IMR-90 (cell line): ENCODE results near the gene SIRPB1. TPM values are rescaled to one million over a fixed set of nuclear protein-coding genes. Genes with fewer than 3 reads are reported as not detected.

Experiments used
- ATAC-seq: fragments of 200-7000 bp; cut with Tn5 transposase; 2 replicates; pipeline ENCODE4 v1.9.1; 2020; ENCODE audit warnings: low read depth, mild to moderate bottlenecking, moderate library complexity
- BruUV-seq: library from RNA; stranded (reverse); fragments of 400-500 nt; replicated peaks from 2 replicates; lab custom pipeline; 2021; lab: Mats Ljungman, UMichigan
- CTCF ChIA-PET: fragments of 300-600 bp; formaldehyde crosslinking; extraction: SDS; loops from one replicate; lab custom pipeline; 2021; ENCODE audit warnings: antibody characterized with exemption; lab: Yijun Ruan, JAX
- POLR2A ChIA-PET: fragments of 300-600 bp; sonication (Branson Sonifier 250); formaldehyde crosslinking; loops from one replicate; lab custom pipeline; 2022; ENCODE audit warnings: antibody characterized with exemption; ENCODE audit not compliant: unreplicated experiment; lab: Charles Lee
- DNase-seq: peaks from one replicate; pipeline ENCODE4 v3.0.0; 2013
- H2AFZ ChIP-seq: replicated peaks from 2 replicates; pipeline ENCODE3; 2013; ENCODE audit warnings: low read length, mild to moderate bottlenecking; ENCODE audit not compliant: poor library complexity
- H2AK5ac ChIP-seq: 2 replicates; pipeline ENCODE4 v1.6.1; 2013; ENCODE audit warnings: low read depth, low read length, inconsistent platforms
- H2AK9ac ChIP-seq: replicated peaks from 2 replicates; pipeline ENCODE3; 2013; ENCODE audit warnings: mild to moderate bottlenecking, low read depth, low read length, moderate library complexity; ENCODE audit not compliant: poor library complexity
- H2BK120ac ChIP-seq: 2 replicates; pipeline ENCODE4 v1.6.1; 2013; ENCODE audit warnings: low read depth, low read length, inconsistent platforms
- H2BK15ac ChIP-seq: 3 replicates; pipeline ENCODE4 v1.6.1; 2013; ENCODE audit warnings: low read depth, low read length, inconsistent platforms
- H2BK20ac ChIP-seq: 2 replicates; pipeline ENCODE4 v1.6.1; 2013; ENCODE audit warnings: low read depth, mild to moderate bottlenecking, inconsistent platforms, low read length, moderate library complexity
- H2BK5ac ChIP-seq: 2 replicates; pipeline ENCODE4 v1.6.1; 2013; ENCODE audit warnings: mild to moderate bottlenecking, low read depth, low read length, inconsistent platforms; ENCODE audit not compliant: poor library complexity, severe bottlenecking
- H3K14ac ChIP-seq: replicated peaks from 2 replicates; pipeline ENCODE4 v1.6.1; 2013; ENCODE audit warnings: low read depth, low read length, inconsistent platforms
- H3K18ac ChIP-seq: 2 replicates; pipeline ENCODE4 v1.6.1; 2013; ENCODE audit warnings: low read depth, low read length, control low read depth
- H3K23ac ChIP-seq: 2 replicates; pipeline ENCODE4 v1.6.1; 2013; ENCODE audit warnings: low read depth, low read length, inconsistent platforms
- H3K27ac ChIP-seq: 2 replicates; pipeline ENCODE4 v1.5.1; 2013; ENCODE audit warnings: mild to moderate bottlenecking, control low read depth, low read length; ENCODE audit not compliant: insufficient read depth
- H3K27me3 ChIP-seq: 2 replicates; pipeline ENCODE4 v1.6.1; 2013; ENCODE audit warnings: low read length; ENCODE audit not compliant: control insufficient read depth, insufficient read depth
- H3K36me3 ChIP-seq: 2 replicates; pipeline ENCODE4 v1.6.1; 2013; ENCODE audit warnings: low read length, mixed read lengths; ENCODE audit not compliant: control insufficient read depth, insufficient read depth
- H3K4ac ChIP-seq: 2 replicates; pipeline ENCODE4 v1.6.1; 2013; ENCODE audit warnings: low read depth, low read length, inconsistent platforms
- H3K4me1 ChIP-seq: 2 replicates; pipeline ENCODE4 v1.6.1; 2013; ENCODE audit warnings: low read length, mixed read lengths; ENCODE audit not compliant: control insufficient read depth, insufficient read depth
- H3K4me2 ChIP-seq: 2 replicates; pipeline ENCODE4 v1.6.1; 2013; ENCODE audit warnings: low read depth, mild to moderate bottlenecking, control low read depth, low read length, moderate library complexity
- H3K4me3 ChIP-seq: 2 replicates; pipeline ENCODE4 v1.5.1; 2013; ENCODE audit warnings: low read depth, mild to moderate bottlenecking, control low read depth, low read length, moderate library complexity; ENCODE audit not compliant: insufficient read depth
- H3K56ac ChIP-seq: 2 replicates; pipeline ENCODE4 v1.6.1; 2013; ENCODE audit warnings: low read length, inconsistent platforms; ENCODE audit not compliant: insufficient read depth; ENCODE audit errors: extremely low read depth
- H3K79me1 ChIP-seq, 2 experiments: 2 replicates each; pipeline ENCODE4 v1.6.1; 2013; ENCODE audit warnings: low read length in 2 of 2, inconsistent platforms in 1 of 2, low read depth in 1 of 2
- H3K9ac ChIP-seq: 2 replicates; pipeline ENCODE4 v1.6.1; 2013; ENCODE audit warnings: low read depth, low read length, control low read depth
- H3K9me1 ChIP-seq: 2 replicates; pipeline ENCODE4 v1.6.1; 2013; ENCODE audit warnings: low read length, inconsistent platforms; ENCODE audit not compliant: insufficient read depth
- H3K9me3 ChIP-seq: 2 replicates; pipeline ENCODE4 v1.6.1; 2013; ENCODE audit warnings: low read length; ENCODE audit not compliant: control insufficient read depth, insufficient read depth
- H4K20me1 ChIP-seq: 2 replicates; pipeline ENCODE4 v1.6.1; 2013; ENCODE audit warnings: low read length, inconsistent platforms; ENCODE audit not compliant: insufficient read depth
- H4K5ac ChIP-seq: 2 replicates; pipeline ENCODE4 v1.6.1; 2013; ENCODE audit warnings: mild to moderate bottlenecking, low read depth, low read length, control low read depth
- H4K8ac ChIP-seq, 2 experiments: 2 replicates each; pipeline ENCODE4 v1.6.1; 2013; ENCODE audit warnings: low read depth in 2 of 2, low read length in 2 of 2, control low read depth in 1 of 2, inconsistent platforms in 1 of 2
- H4K91ac ChIP-seq: 2 replicates; pipeline ENCODE4 v1.6.1; 2013; ENCODE audit warnings: low read depth, low read length, inconsistent platforms; ENCODE audit not compliant: insufficient read depth
- BHLHE40 ChIP-seq: fragments of 150-350 bp; IDR thresholded peaks from 2 replicates; pipeline ENCODE4 v1.6.1; 2016; ENCODE audit warnings: mild to moderate bottlenecking, low read depth, low read length
- CEBPB ChIP-seq: IDR thresholded peaks from 2 replicates; pipeline ENCODE4 v1.6.1; 2012; ENCODE audit warnings: low read depth, low read length, improper control_type of control experiment
- CHD1 ChIP-seq: IDR thresholded peaks from 2 replicates; pipeline ENCODE4 v1.6.1; 2012; ENCODE audit warnings: low read depth, low read length, improper control_type of control experiment
- MAFK ChIP-seq: IDR thresholded peaks from 2 replicates; pipeline ENCODE4 v1.6.1; 2012; ENCODE audit warnings: low read depth, low read length, improper control_type of control experiment
- MAZ ChIP-seq: IDR thresholded peaks from 2 replicates; pipeline ENCODE4 v1.6.1; 2012; ENCODE audit warnings: low read depth, mild to moderate bottlenecking, low read length, improper control_type of control experiment, moderate library complexity, borderline replicate concordance
- MXI1 ChIP-seq: IDR thresholded peaks from 2 replicates; pipeline ENCODE4 v1.6.1; 2012; ENCODE audit warnings: low read depth, mild to moderate bottlenecking, low read length, moderate library complexity, borderline replicate concordance
- NFE2L2 ChIP-seq: fragments of 150-350 bp; IDR thresholded peaks from 2 replicates; pipeline ENCODE4 v1.6.1; 2016; ENCODE audit warnings: low read depth, mild to moderate bottlenecking, low read length
- POLR2A ChIP-seq: IDR thresholded peaks from 2 replicates; pipeline ENCODE4 v1.6.1; 2012; ENCODE audit warnings: mild to moderate bottlenecking, low read depth, low read length
- RFX5 ChIP-seq: IDR thresholded peaks from 2 replicates; pipeline ENCODE4 v1.8.0; 2012; ENCODE audit warnings: low read depth, mild to moderate bottlenecking, low read length, moderate library complexity
- SMC3 ChIP-seq: fragments of 150-350 bp; IDR thresholded peaks from 2 replicates; pipeline ENCODE4 v1.6.1; 2016; ENCODE audit warnings: low read depth, mild to moderate bottlenecking, antibody characterized with exemption, low read length, moderate library complexity
- WGBS, 2 experiments: methylation state at CpG; one replicate each; pipeline versions ENCODE4 v1.1.5 to v1.1.7; 2013; ENCODE audit warnings: missing lambda C conversion rate in 2 of 2; ENCODE audit not compliant: insufficient read length in 1 of 2; ENCODE audit errors: extremely low coverage in 2 of 2; 5-methylcytosine and 5-hydroxymethylcytosine counted together
- dilution Hi-C: fragments of 300-500 bp; cut with HindIII; formaldehyde crosslinking; loops from one replicate; pipeline ENCODE4 v1.14.3; 2018; ENCODE audit warnings: low sequenced_read_pairs; ENCODE audit not compliant: unreplicated experiment
- in situ Hi-C: fragments of 300-500 bp; cut with MboI; formaldehyde crosslinking; loops from 3 replicates; pipeline ENCODE4 v1.14.3; 2019; ENCODE audit warnings: low sequenced_read_pairs, inconsistent platforms, mixed read lengths
- intact Hi-C: fragments of 100-400 bp; cut with micrococcal nuclease; formaldehyde crosslinking; loops from 2 replicates; pipeline ENCODE4 v1.10.0; 2022
- polyA plus RNA-seq, 3 experiments: library from polyadenylated mRNA; depleted of rRNA; stranded (reverse); fragments of >200 nt; gene quantifications; 2 replicates each; pipeline ENCODE4 v1.2.3, GENCODE V29; 2012; ENCODE audit warnings: low replicate concordance in 1 of 3
- total RNA-seq: library from RNA; depleted of rRNA; stranded (reverse); fragments of >200 nt; gene quantifications from 2 replicates; pipeline ENCODE4 v1.2.3, GENCODE V29; 2012
- TF ChIP-seq, protein P1 (sequence below): fragments of 150-350 bp; IDR thresholded peaks from 2 replicates; pipeline ENCODE4 v1.6.1; 2017; ENCODE audit warnings: mild to moderate bottlenecking, antibody characterized with exemption, low read length, low read depth
- TF ChIP-seq, protein P2 (sequence below): conservative IDR thresholded peaks from 2 replicates; pipeline ENCODE4 v1.5.1; 2012; ENCODE audit warnings: mild to moderate bottlenecking, low read depth, low read length, improper control_type of control experiment

The SIRPB1 gene
- total and polyA plus RNA-seq, 2 of the 4 experiments (the other 2 are of a cell fraction) = 0.90 to 1.6 TPM

DNA sequence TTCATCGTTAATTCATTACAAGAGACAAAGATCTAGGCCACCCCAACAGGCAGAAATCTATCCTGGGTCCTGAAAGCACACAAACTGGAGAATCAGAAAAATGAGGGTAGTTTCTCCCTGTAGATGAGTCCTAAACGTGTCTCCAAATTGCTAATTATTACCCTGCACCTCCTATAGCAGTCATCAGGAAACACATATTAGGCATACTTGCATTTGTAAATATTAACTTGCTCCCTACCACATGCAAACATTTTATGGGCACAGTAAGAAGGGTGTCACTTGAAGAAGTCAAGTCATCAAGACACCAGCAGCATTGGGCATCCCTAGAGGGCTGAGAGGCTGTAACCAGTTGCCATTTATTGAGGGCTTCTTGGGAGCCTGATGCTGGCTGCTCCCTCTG is 17.9 kb upstream of the SIRPB1 start:
- DNase-seq (no peak), ATAC-seq (no peak)
- H3K9me3 ChIP-seq = no peaks in the 10 kb centered on the region
- intact Hi-C loops (no loop called here), dilution Hi-C loops (no loop called here), in situ Hi-C loops (no loop called here)
- WGBS, 2 experiments = no CpG with 5 or more reads among the region's 2 CpGs
- no peak overlapping the region for H2AK5ac ChIP-seq
- no peak overlapping the region for H3K9ac ChIP-seq
- no peak overlapping the region for H3K14ac ChIP-seq
- no peak overlapping the region for H3K4me3 ChIP-seq
- H3K27me3 ChIP-seq = no peaks in the 10 kb centered on the region
- H2AK9ac ChIP-seq = no peak overlapping the region
- BruUV-seq = no TSS peak
- ChIA-PET POLR2A (no interaction called here), CTCF (no interaction called here)
- no peak overlapping the region for H3K23ac ChIP-seq
- no peak overlapping the region for H4K8ac ChIP-seq
- no peaks in the 10 kb centered on the region for H3K79me1 ChIP-seq
- TF ChIP-seq, protein P1, sequence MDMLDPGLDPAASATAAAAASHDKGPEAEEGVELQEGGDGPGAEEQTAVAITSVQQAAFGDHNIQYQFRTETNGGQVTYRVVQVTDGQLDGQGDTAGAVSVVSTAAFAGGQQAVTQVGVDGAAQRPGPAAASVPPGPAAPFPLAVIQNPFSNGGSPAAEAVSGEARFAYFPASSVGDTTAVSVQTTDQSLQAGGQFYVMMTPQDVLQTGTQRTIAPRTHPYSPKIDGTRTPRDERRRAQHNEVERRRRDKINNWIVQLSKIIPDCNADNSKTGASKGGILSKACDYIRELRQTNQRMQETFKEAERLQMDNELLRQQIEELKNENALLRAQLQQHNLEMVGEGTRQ = no peak
- TF ChIP-seq NFE2L2 = no peak
- no peak for TF ChIP-seq MAZ
- no peak for TF ChIP-seq MXI1
- TF ChIP-seq, protein P2, sequence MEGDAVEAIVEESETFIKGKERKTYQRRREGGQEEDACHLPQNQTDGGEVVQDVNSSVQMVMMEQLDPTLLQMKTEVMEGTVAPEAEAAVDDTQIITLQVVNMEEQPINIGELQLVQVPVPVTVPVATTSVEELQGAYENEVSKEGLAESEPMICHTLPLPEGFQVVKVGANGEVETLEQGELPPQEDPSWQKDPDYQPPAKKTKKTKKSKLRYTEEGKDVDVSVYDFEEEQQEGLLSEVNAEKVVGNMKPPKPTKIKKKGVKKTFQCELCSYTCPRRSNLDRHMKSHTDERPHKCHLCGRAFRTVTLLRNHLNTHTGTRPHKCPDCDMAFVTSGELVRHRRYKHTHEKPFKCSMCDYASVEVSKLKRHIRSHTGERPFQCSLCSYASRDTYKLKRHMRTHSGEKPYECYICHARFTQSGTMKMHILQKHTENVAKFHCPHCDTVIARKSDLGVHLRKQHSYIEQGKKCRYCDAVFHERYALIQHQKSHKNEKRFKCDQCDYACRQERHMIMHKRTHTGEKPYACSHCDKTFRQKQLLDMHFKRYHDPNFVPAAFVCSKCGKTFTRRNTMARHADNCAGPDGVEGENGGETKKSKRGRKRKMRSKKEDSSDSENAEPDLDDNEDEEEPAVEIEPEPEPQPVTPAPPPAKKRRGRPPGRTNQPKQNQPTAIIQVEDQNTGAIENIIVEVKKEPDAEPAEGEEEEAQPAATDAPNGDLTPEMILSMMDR = no peak
- no peak for TF ChIP-seq CEBPB
- no peak for TF ChIP-seq SMC3
- TF ChIP-seq MAFK = no peak
- TF ChIP-seq BHLHE40 = no peak
- no peak for TF ChIP-seq CHD1
- TF ChIP-seq POLR2A = no peak
- TF ChIP-seq RFX5 = no peak
- no peaks in the 10 kb centered on the region for H3K9me1 ChIP-seq
- no peak overlapping the region for H3K27ac ChIP-seq
- no peak overlapping the region for H2BK20ac ChIP-seq
- no peak overlapping the region for H3K18ac ChIP-seq
- no peak overlapping the region for H4K91ac ChIP-seq
- no peak overlapping the region for H2BK120ac ChIP-seq
- no peak overlapping the region for H3K56ac ChIP-seq
- H3K4me1 ChIP-seq = no peaks in the 10 kb centered on the region
- H2BK5ac ChIP-seq = no peak overlapping the region
- no peak overlapping the region for H4K5ac ChIP-seq
- H4K20me1 ChIP-seq = no peaks in the 10 kb centered on the region
- no peak overlapping the region for H3K4ac ChIP-seq
- no peak overlapping the region for H2AFZ ChIP-seq
- H3K36me3 ChIP-seq = no peaks in the 10 kb centered on the region
- H3K4me2 ChIP-seq = no peak overlapping the region
- no peak overlapping the region for H2BK15ac ChIP-seq
